ENCODE data around the gene PCK2. TPM values are rescaled to one million over a fixed set of nuclear protein-coding genes. Genes with fewer than 3 reads are reported as not detected.
A peak's percentile ranks its signal among the peaks of the same experiment; 100 is the strongest.

PCK2 gene
- total and polyA plus RNA-seq, 2 of the 13 experiments (the other 11 are each of a cell fraction or from before 2014, with no cell fraction given) = 129 to 272 TPM

DNA sequence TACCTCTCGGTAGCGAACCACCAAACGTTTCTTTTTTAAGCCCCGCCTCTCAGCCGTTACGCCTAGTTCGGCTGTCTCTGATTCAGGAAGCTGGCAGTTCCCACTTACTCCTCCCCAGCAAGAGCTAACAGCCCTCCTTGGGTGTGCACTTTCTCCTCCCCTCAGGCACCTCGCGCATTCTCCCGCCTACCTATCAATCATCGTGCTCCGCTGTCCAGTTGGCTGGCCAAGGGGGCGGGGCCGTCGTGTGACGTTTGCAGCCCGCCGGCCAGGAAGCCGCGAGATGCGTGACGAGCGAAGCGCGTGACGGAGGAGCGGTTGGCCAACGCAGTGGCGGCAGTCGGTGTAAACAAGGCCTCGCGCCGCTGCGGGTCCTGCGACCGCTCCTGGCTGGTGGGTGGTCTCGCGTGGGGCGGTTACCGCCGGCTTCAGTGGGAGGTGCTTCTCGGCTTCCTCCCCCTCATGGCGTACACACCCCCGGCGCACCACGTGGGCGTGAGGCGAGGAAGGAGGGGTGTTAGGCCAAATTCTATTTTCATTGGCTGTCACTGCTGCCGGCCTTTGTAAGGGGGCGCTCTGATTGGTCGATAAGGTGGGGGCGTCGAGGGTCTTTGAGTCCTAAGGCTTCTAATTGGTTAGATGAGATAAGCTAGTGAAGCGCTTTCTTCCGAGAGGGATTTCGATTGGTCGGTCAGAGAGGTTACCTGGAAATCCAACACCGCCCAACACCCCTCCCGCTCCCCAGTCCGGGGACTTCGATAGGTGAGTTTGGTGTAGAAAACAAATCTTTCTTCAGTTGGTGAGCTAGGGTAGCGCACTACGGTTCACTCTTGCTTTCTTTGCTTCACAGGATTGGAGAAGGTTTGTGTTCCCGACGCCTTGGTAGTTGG is 20.7 kb downstream of the PCK2 start, which contains the start of the genes DCAF11 and NRL (continued):
- TF ChIP-seq CREB1 (IDR thresholded peaks at IDR 0.05) (peak; percentile 99), CREB1 (CRISPR knock-in tag; IDR thresholded peaks at IDR 0.05) (no peak), ZSCAN20 (CRISPR knock-in tag; IDR thresholded peaks at IDR 0.05; ENCODE audit: borderline replicate concordance) (no peak), RCOR2 (CRISPR knock-in tag; IDR thresholded peaks at IDR 0.05) (peak; percentile 86), ZNF552 (CRISPR knock-in tag; IDR thresholded peaks at IDR 0.05; ENCODE audit: borderline replicate concordance) (peak; percentile 94; the same call in 1 of the 2 replicates), ZNF605 (CRISPR knock-in tag; IDR thresholded peaks at IDR 0.05) (peak; percentile 99), TCF12 (IDR thresholded peaks at IDR 0.05) (no peak), TCF12 (CRISPR knock-in tag; IDR thresholded peaks at IDR 0.05) (peak; percentile 92; the same call in 1 of the 2 replicates), ZFP36L1 (CRISPR knock-in tag; IDR thresholded peaks at IDR 0.05) (peak; percentile 57; the same call in 1 of the 2 replicates), RFX1 (IDR thresholded peaks at IDR 0.05) (no peak), YY1 (IDR thresholded peaks at IDR 0.05; ENCODE audit: insufficient read depth, insufficient replicate concordance, low read depth, low read length) (peak; percentile 84), MTA1 (CRISPR knock-in tag; IDR thresholded peaks at IDR 0.05; ENCODE audit: borderline replicate concordance) (peak; percentile 98; the same call in 1 of the 2 replicates), HNRNPH1 (optimal IDR thresholded peaks at IDR 0.05; ENCODE audit: low read depth, low read length) (peak; percentile 54), FOXC1 (CRISPR knock-in tag; IDR thresholded peaks at IDR 0.05; ENCODE audit: borderline replicate concordance) (peak; percentile 85; the same call in 1 of the 2 replicates)
- TF ChIP-seq, protein P1, sequence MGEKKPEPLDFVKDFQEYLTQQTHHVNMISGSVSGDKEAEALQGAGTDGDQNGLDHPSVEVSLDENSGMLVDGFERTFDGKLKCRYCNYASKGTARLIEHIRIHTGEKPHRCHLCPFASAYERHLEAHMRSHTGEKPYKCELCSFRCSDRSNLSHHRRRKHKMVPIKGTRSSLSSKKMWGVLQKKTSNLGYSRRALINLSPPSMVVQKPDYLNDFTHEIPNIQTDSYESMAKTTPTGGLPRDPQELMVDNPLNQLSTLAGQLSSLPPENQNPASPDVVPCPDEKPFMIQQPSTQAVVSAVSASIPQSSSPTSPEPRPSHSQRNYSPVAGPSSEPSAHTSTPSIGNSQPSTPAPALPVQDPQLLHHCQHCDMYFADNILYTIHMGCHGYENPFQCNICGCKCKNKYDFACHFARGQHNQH (CRISPR knock-in tag; IDR thresholded peaks at IDR 0.05) = peak; percentile 89; the same call in 1 of the 2 replicates
- TF ChIP-seq, protein P2, sequence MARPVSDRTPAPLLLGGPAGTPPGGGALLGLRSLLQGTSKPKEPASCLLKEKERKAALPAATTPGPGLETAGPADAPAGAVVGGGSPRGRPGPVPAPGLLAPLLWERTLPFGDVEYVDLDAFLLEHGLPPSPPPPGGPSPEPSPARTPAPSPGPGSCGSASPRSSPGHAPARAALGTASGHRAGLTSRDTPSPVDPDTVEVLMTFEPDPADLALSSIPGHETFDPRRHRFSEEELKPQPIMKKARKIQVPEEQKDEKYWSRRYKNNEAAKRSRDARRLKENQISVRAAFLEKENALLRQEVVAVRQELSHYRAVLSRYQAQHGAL (CRISPR knock-in tag; IDR thresholded peaks at IDR 0.05; ENCODE audit: not compliant biosample characterization) = no peak
- TF ChIP-seq, protein P3, sequence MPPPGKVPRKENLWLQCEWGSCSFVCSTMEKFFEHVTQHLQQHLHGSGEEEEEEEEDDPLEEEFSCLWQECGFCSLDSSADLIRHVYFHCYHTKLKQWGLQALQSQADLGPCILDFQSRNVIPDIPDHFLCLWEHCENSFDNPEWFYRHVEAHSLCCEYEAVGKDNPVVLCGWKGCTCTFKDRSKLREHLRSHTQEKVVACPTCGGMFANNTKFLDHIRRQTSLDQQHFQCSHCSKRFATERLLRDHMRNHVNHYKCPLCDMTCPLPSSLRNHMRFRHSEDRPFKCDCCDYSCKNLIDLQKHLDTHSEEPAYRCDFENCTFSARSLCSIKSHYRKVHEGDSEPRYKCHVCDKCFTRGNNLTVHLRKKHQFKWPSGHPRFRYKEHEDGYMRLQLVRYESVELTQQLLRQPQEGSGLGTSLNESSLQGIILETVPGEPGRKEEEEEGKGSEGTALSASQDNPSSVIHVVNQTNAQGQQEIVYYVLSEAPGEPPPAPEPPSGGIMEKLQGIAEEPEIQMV (CRISPR knock-in tag; IDR thresholded peaks at IDR 0.05; ENCODE audit: low read depth) = peak; percentile 78
- TF ChIP-seq, protein P4, sequence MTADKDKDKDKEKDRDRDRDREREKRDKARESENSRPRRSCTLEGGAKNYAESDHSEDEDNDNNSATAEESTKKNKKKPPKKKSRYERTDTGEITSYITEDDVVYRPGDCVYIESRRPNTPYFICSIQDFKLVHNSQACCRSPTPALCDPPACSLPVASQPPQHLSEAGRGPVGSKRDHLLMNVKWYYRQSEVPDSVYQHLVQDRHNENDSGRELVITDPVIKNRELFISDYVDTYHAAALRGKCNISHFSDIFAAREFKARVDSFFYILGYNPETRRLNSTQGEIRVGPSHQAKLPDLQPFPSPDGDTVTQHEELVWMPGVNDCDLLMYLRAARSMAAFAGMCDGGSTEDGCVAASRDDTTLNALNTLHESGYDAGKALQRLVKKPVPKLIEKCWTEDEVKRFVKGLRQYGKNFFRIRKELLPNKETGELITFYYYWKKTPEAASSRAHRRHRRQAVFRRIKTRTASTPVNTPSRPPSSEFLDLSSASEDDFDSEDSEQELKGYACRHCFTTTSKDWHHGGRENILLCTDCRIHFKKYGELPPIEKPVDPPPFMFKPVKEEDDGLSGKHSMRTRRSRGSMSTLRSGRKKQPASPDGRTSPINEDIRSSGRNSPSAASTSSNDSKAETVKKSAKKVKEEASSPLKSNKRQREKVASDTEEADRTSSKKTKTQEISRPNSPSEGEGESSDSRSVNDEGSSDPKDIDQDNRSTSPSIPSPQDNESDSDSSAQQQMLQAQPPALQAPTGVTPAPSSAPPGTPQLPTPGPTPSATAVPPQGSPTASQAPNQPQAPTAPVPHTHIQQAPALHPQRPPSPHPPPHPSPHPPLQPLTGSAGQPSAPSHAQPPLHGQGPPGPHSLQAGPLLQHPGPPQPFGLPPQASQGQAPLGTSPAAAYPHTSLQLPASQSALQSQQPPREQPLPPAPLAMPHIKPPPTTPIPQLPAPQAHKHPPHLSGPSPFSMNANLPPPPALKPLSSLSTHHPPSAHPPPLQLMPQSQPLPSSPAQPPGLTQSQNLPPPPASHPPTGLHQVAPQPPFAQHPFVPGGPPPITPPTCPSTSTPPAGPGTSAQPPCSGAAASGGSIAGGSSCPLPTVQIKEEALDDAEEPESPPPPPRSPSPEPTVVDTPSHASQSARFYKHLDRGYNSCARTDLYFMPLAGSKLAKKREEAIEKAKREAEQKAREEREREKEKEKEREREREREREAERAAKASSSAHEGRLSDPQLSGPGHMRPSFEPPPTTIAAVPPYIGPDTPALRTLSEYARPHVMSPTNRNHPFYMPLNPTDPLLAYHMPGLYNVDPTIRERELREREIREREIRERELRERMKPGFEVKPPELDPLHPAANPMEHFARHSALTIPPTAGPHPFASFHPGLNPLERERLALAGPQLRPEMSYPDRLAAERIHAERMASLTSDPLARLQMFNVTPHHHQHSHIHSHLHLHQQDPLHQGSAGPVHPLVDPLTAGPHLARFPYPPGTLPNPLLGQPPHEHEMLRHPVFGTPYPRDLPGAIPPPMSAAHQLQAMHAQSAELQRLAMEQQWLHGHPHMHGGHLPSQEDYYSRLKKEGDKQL (CRISPR knock-in tag; IDR thresholded peaks at IDR 0.05; ENCODE audit: low read depth) = no peak; the same call in 1 of the 2 replicates
